ENCODE results near the gene FOXK2. TPM values are rescaled to one million over a fixed set of nuclear protein-coding genes. Genes with fewer than 3 reads are reported as not detected.

FOXK2 gene
- total and polyA plus RNA-seq, 2 donors from 2014 or later = 13.5 to 37.9 TPM

DNA sequence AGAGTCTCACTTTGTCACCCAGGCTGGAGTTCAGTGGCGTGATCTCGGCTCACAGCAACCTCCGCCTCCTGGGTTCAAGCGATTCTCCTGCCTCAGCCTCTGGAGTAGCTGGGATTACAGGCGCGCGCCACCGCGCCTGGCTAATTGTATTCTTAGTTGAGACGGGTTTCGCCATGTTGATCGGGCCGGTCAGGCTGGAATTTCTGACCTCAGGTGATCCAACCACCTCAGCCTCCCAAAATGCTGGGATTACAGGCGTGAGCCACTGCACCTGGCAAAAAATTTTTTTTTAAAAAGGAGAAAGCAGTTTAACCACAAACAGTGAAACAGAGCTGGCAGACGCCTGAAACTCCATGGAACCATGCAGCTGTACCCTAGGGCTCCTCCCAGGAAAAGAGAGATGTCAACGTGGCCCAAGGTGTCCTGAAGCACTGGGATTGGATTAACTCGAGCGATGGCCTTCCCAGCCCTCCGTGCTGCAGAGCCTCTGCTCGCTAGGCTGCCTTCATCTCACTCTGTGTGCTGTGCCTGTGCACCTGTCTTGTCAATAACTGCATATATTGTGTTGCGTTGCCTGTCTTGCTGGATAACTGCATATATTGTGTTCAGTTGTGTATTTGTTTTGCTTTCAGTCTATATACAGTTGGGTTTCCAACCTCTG lies 29.6 kb upstream of the FOXK2 start:
- no peaks in the 10 kb centered on the region for H3K27me3 ChIP-seq (ENCODE audit: control insufficient read depth, insufficient read depth, low read length)
- no peak overlapping the region for H3K27ac ChIP-seq (ENCODE audit: low read depth in 2 of 2, low read length in 2 of 2)
- FAIRE-seq (no peak), DNase-seq (no peak)
- TF ChIP-seq, protein P1, sequence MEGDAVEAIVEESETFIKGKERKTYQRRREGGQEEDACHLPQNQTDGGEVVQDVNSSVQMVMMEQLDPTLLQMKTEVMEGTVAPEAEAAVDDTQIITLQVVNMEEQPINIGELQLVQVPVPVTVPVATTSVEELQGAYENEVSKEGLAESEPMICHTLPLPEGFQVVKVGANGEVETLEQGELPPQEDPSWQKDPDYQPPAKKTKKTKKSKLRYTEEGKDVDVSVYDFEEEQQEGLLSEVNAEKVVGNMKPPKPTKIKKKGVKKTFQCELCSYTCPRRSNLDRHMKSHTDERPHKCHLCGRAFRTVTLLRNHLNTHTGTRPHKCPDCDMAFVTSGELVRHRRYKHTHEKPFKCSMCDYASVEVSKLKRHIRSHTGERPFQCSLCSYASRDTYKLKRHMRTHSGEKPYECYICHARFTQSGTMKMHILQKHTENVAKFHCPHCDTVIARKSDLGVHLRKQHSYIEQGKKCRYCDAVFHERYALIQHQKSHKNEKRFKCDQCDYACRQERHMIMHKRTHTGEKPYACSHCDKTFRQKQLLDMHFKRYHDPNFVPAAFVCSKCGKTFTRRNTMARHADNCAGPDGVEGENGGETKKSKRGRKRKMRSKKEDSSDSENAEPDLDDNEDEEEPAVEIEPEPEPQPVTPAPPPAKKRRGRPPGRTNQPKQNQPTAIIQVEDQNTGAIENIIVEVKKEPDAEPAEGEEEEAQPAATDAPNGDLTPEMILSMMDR (IDR thresholded peaks at IDR 0.05; ENCODE audit: borderline replicate concordance, extremely low read depth, insufficient read depth) = no peak
- H3K9ac ChIP-seq (ENCODE audit: low read length in 3 of 3) = no peak overlapping the region
- no peak overlapping the region for H3K4me3 ChIP-seq (ENCODE audit: low read length in 3 of 3)
- no peaks in the 10 kb centered on the region for H3K9me3 ChIP-seq (ENCODE audit: control insufficient read depth in 2 of 3, insufficient read depth in 1 of 3, low read length in 3 of 3)
- intact Hi-C loops (cut with DNase I) = no loop called here
- H3K4me1 ChIP-seq (ENCODE audit: control insufficient read depth in 2 of 3, insufficient read depth in 2 of 3, low read depth in 1 of 3, low read length in 3 of 3) = no peaks in the 10 kb centered on the region
- peaks cover 0 to 16% (median 4%) of the 10 kb centered on the region in 3 donors for H3K36me3 ChIP-seq (ENCODE audit: control insufficient read depth in 2 of 3, insufficient read depth in 3 of 3, low read length in 3 of 3)

DNA sequence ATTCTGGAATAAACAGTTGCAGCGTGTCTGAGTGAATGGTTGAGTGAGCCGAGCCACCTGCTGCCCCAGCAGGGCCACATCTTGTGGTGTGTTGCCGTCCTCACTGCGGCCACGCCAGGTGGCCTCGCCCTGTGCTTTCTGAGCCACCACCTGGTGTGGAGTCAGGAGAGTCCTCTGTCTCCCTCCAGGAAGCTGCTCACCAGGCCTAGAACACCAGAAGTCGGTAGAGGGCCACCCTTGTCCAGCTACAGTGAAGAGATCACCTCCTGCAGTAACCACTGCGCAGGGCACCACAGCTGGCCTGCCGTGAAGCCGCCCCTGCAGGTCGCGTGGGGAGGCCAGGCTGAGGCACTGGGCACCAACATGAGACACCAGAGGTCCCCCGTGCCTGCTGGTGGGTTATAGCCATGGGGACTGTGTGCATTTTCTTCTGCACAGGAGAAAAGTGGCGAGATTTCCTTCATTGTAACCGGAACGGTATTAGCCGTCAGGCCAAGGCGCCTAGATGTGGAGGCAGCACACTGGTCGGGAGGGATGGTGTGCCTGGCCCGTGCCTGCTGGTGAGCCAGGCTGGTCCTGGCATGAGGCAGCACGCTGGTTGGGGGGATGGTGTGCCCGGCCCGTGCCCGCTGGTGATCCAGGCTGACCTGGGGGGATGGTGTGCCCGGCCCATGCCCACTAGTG lies 28.9 kb upstream of the FOXK2 start:
- H3K9ac ChIP-seq (ENCODE audit: low read length in 3 of 3) = no peak overlapping the region
- no peaks in the 10 kb centered on the region for H3K4me1 ChIP-seq (ENCODE audit: control insufficient read depth in 2 of 3, insufficient read depth in 2 of 3, low read depth in 1 of 3, low read length in 3 of 3)
- H3K4me3 ChIP-seq (ENCODE audit: low read length in 3 of 3) = no peak overlapping the region
- TF ChIP-seq, protein P1 (IDR thresholded peaks at IDR 0.05; ENCODE audit: borderline replicate concordance, extremely low read depth, insufficient read depth) = no peak
- H3K27ac ChIP-seq (ENCODE audit: low read depth in 2 of 2, low read length in 2 of 2) = no peak overlapping the region
- H3K27me3 ChIP-seq (ENCODE audit: control insufficient read depth, insufficient read depth, low read length) = no peaks in the 10 kb centered on the region
- no peak for FAIRE-seq
- H3K36me3 ChIP-seq (ENCODE audit: control insufficient read depth in 2 of 3, insufficient read depth in 3 of 3, low read length in 3 of 3) = peaks cover 0 to 12% (median under 1%) of the 10 kb centered on the region in 3 donors
- DNase-seq = no peak
- no peaks in the 10 kb centered on the region for H3K9me3 ChIP-seq (ENCODE audit: control insufficient read depth in 2 of 3, insufficient read depth in 1 of 3, low read length in 3 of 3)
- intact Hi-C loops (cut with DNase I) = no loop called here

DNA sequence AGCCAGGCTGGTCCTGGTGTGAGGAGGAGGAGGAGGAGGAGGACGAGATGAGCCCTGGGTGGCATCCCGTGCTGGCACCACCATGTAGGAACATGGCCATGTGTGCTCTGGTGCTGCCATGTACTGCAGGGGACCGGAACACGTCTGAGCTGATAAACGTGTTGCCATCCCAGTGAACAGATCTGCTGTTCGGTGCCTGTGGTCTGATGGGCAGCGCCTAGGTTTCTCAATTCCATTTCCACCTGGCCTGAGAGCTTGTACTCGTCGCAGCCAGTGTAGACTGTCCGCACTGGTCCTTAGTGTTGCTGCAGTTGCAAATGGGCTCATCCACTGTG lies 28.4 kb upstream of the FOXK2 start:
- TF ChIP-seq, protein P1 (IDR thresholded peaks at IDR 0.05; ENCODE audit: borderline replicate concordance, extremely low read depth, insufficient read depth) = no peak
- H3K36me3 ChIP-seq (ENCODE audit: control insufficient read depth in 2 of 3, insufficient read depth in 3 of 3, low read length in 3 of 3) = peaks cover 0 to 10% (median 0%) of the 10 kb centered on the region in 3 donors
- peaks cover 0 to 2% (median 0%) of the 10 kb centered on the region in 3 donors for H3K4me1 ChIP-seq (ENCODE audit: control insufficient read depth in 2 of 3, insufficient read depth in 2 of 3, low read depth in 1 of 3, low read length in 3 of 3)
- DNase-seq (no peak), FAIRE-seq (no peak)
- no peaks in the 10 kb centered on the region for H3K9me3 ChIP-seq (ENCODE audit: control insufficient read depth in 2 of 3, insufficient read depth in 1 of 3, low read length in 3 of 3)
- H3K4me3 ChIP-seq (ENCODE audit: low read length in 3 of 3) = no peak overlapping the region
- H3K27ac ChIP-seq (ENCODE audit: low read depth in 2 of 2, low read length in 2 of 2) = no peak overlapping the region
- no peak overlapping the region for H3K9ac ChIP-seq (ENCODE audit: low read length in 3 of 3)
- H3K27me3 ChIP-seq (ENCODE audit: control insufficient read depth, insufficient read depth, low read length) = no peaks in the 10 kb centered on the region
- intact Hi-C loops (cut with DNase I) = no loop called here
